Hepatocyte (in vitro differentiated cells): ENCODE results near the gene TTC27. TPM values are rescaled to one million over a fixed set of nuclear protein-coding genes. Genes with fewer than 3 reads are reported as not detected.
A peak's percentile ranks its signal among the peaks of the same experiment; 100 is the strongest.

Source experiments
- DNase-seq: peaks from one replicate; pipeline ENCODE4 v3.0.0-alpha.2; 2016; ENCODE audit warnings: low spot score
- H2AFZ ChIP-seq: fragments of 200-600 bp; sonication (generic); 2 replicates; pipeline ENCODE4 v1.6.0; 2016; ENCODE audit warnings: antibody characterized with exemption, mild to moderate bottlenecking
- H3K27ac ChIP-seq: fragments of 200-600 bp; sonication (generic); 2 replicates; pipeline ENCODE4 v1.5.1; 2016; ENCODE audit warnings: mild to moderate bottlenecking
- H3K27me3 ChIP-seq: fragments of 200-600 bp; sonication (generic); 2 replicates; pipeline ENCODE4 v1.6.1; 2016
- H3K36me3 ChIP-seq: fragments of 200-600 bp; sonication (generic); replicated peaks from 2 replicates; pipeline ENCODE4 v1.5.1; 2016; ENCODE audit warnings: low read depth; ENCODE audit not compliant: insufficient read depth
- H3K4me1 ChIP-seq: fragments of 200-600 bp; sonication (generic); 2 replicates; pipeline ENCODE4 v1.5.1; 2016; ENCODE audit warnings: mild to moderate bottlenecking, moderate library complexity; ENCODE audit not compliant: insufficient read depth
- H3K4me2 ChIP-seq: fragments of 200-600 bp; sonication (generic); 2 replicates; pipeline ENCODE4 v1.6.0; 2016
- H3K4me3 ChIP-seq: fragments of 200-600 bp; sonication (generic); 2 replicates; pipeline ENCODE4 v1.5.1; 2016; ENCODE audit warnings: mild to moderate bottlenecking
- H3K79me2 ChIP-seq: fragments of 200-600 bp; sonication (generic); 2 replicates; pipeline ENCODE4 v1.6.0; 2017; ENCODE audit warnings: mild to moderate bottlenecking
- H3K9me2 ChIP-seq: fragments of 200-600 bp; sonication (generic); replicated peaks from 2 replicates; pipeline ENCODE4 v1.6.0; 2017; ENCODE audit warnings: mild to moderate bottlenecking; ENCODE audit not compliant: insufficient read depth
- H3K9me3 ChIP-seq: fragments of 200-600 bp; sonication (generic); 2 replicates; pipeline ENCODE4 v1.5.1; 2016; ENCODE audit warnings: low read depth, mild to moderate bottlenecking
- H4K20me1 ChIP-seq: fragments of 200-600 bp; sonication (generic); 2 replicates; pipeline ENCODE4 v1.6.0; 2016; ENCODE audit warnings: mild to moderate bottlenecking; ENCODE audit not compliant: insufficient read depth, poor library complexity, severe bottlenecking
- EZH2 ChIP-seq: fragments of 200-600 bp; sonication (generic); IDR thresholded peaks from 2 replicates; pipeline ENCODE4 v1.6.1; 2016; ENCODE audit warnings: antibody characterized with exemption, mild to moderate bottlenecking, borderline replicate concordance
- EZH2phosphoT487 ChIP-seq: fragments of 200-600 bp; sonication (generic); IDR thresholded peaks from one replicate; pipeline ENCODE4 v1.6.1; 2018; ENCODE audit warnings: antibody characterized with exemption, mild to moderate bottlenecking, low read depth, moderate library complexity; ENCODE audit not compliant: unreplicated experiment, severe bottlenecking
- WGBS: methylation state at CpG from one replicate; pipeline ENCODE4 v1.1.6; 2016; ENCODE audit warnings: low lambda C conversion rate; ENCODE audit errors: missing lambda C conversion rate; 5-methylcytosine and 5-hydroxymethylcytosine counted together
- polyA plus RNA-seq: library from polyadenylated mRNA; unstranded; fragments of >200 nt; fragmentation: Nextera tagmentation; extraction: Ambion mirVana; gene quantifications from 2 replicates; pipeline ENCODE4 v1.2.1, GENCODE V29; 2016
- total RNA-seq: library from RNA; depleted of rRNA; stranded (reverse); fragments of >200 nt; gene quantifications from 2 replicates; pipeline ENCODE4 v1.2.3, GENCODE V29; 2014
- TF ChIP-seq, protein P1 (sequence below): fragments of 200-600 bp; sonication (generic); IDR thresholded peaks from 2 replicates; pipeline ENCODE4 v1.5.1; 2016; ENCODE audit warnings: antibody characterized with exemption, mild to moderate bottlenecking; ENCODE audit not compliant: poor library complexity

Gene TTC27
- total and polyA plus RNA-seq, 2 experiments from 2014 or later: 10.7 to 12.7 TPM

DNA sequence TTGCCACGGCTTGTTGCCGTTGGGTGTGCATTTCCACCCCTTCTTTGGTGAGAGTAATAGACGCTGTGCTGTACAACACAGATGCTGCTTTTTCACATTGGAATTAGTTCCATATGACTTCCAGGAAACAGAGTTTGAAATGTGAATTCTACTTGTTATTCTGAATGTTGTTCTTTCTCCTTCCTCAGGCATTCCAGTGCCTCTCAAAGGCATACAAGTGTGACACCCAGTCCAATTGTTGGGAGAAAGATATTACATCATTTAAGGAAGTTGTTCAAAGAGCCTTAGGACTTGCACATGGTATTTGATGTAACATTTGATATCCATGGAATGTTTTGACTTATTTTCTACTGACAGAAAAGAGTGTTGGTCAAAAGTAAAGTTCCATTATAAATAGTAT, 184.5 kb downstream of the TTC27 start:
- Histone ChIP-seq H3K9me3 (no peaks in the 10 kb centered on the region), H3K9me2 (no peaks in the 10 kb centered on the region), H3K4me2 (peak overlapping the region; percentile 9), H4K20me1 (no peaks in the 10 kb centered on the region), H3K4me3 (no peak overlapping the region), H3K79me2 (no peaks in the 10 kb centered on the region), H3K36me3 (no peaks in the 10 kb centered on the region), H3K4me1 (peaks cover 21% of the 10 kb centered on the region), H2AFZ (no peak overlapping the region), H3K27me3 (no peaks in the 10 kb centered on the region), H3K27ac (peak overlapping the region; percentile 71)
- TF ChIP-seq EZH2phosphoT487 (no peak), EZH2 (no peak)
- TF ChIP-seq, protein P1, sequence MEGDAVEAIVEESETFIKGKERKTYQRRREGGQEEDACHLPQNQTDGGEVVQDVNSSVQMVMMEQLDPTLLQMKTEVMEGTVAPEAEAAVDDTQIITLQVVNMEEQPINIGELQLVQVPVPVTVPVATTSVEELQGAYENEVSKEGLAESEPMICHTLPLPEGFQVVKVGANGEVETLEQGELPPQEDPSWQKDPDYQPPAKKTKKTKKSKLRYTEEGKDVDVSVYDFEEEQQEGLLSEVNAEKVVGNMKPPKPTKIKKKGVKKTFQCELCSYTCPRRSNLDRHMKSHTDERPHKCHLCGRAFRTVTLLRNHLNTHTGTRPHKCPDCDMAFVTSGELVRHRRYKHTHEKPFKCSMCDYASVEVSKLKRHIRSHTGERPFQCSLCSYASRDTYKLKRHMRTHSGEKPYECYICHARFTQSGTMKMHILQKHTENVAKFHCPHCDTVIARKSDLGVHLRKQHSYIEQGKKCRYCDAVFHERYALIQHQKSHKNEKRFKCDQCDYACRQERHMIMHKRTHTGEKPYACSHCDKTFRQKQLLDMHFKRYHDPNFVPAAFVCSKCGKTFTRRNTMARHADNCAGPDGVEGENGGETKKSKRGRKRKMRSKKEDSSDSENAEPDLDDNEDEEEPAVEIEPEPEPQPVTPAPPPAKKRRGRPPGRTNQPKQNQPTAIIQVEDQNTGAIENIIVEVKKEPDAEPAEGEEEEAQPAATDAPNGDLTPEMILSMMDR: no peak
- DNase-seq: no peak
- WGBS: 67% methylated on average over 3 of the region's 3 CpGs

- Histone ChIP-seq H3K27me3 (no peaks in the 10 kb centered on the region), H2AFZ (no peak overlapping the region), H3K4me1 (peaks cover 13% of the 10 kb centered on the region), H3K4me2 (no peak overlapping the region), H4K20me1 (no peaks in the 10 kb centered on the region), H3K36me3 (no peaks in the 10 kb centered on the region), H3K4me3 (no peak overlapping the region), H3K27ac (no peak overlapping the region), H3K9me3 (no peaks in the 10 kb centered on the region), H3K9me2 (no peaks in the 10 kb centered on the region), H3K79me2 (no peaks in the 10 kb centered on the region)
- 96% methylated on average over 3 of the region's 3 CpGs for whole genome bisulfite sequencing
- no peak for TF ChIP-seq EZH2phosphoT487
- TF ChIP-seq, protein P1: no peak
- no peak for TF ChIP-seq EZH2
- no peak for DNase-seq
Measured at GRCh38 chr2:32820088-32820487, 192.2 kb downstream of the TTC27 start.

DNA sequence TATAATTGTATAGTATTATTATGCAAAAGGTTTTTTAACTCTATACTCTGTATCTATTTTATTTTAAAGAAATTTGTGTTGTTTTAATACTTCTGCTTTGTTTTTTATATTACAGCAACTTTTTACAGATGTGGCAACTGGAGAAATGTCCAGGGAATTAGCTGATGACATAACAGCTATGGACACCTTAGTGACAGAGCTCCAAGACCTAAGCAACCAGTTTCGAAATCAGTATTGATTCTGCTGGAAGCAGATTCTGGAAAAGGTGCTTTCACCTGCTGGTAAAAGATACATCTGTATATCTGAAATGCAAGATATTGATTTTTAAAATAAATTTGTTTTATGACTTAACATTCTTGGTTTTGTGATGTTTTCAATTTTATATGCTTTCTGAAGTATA, 192.9 kb downstream of the TTC27 start:
- Histone ChIP-seq H2AFZ (no peak overlapping the region), H3K9me3 (no peaks in the 10 kb centered on the region), H3K9me2 (no peaks in the 10 kb centered on the region), H3K36me3 (no peaks in the 10 kb centered on the region), H3K4me1 (peaks cover 17% of the 10 kb centered on the region), H3K79me2 (no peaks in the 10 kb centered on the region), H4K20me1 (no peaks in the 10 kb centered on the region), H3K4me3 (no peak overlapping the region), H3K4me2 (no peak overlapping the region), H3K27ac (no peak overlapping the region), H3K27me3 (no peaks in the 10 kb centered on the region)
- no peak for DNase-seq
- no peak for TF ChIP-seq EZH2
- WGBS: 100% methylated on average over 1 of the region's 1 CpG

GRCh38 chr2:32824070-32824809, 196.4 kb downstream of the TTC27 start:
- Histone ChIP-seq H3K9me3 (no peaks in the 10 kb centered on the region), H3K27me3 (no peaks in the 10 kb centered on the region), H3K27ac (no peak overlapping the region), H3K9me2 (no peaks in the 10 kb centered on the region), H3K4me2 (no peak overlapping the region), H4K20me1 (no peaks in the 10 kb centered on the region), H2AFZ (no peak overlapping the region), H3K4me1 (peaks cover 24% of the 10 kb centered on the region), H3K79me2 (no peaks in the 10 kb centered on the region), H3K36me3 (no peaks in the 10 kb centered on the region), H3K4me3 (no peak overlapping the region)
- no peak for DNase-seq
- WGBS: 63% methylated on average over 3 of the region's 3 CpGs
- TF ChIP-seq, protein P1: no peak
- TF ChIP-seq EZH2phosphoT487: no peak
